ENCODE measurements around the gene NOD2.

GRCh38 chr16:50745940-50746339 lies 52.5 kb downstream of the NOD2 start:
- no peak for TF ChIP-seq CTCF (IDR thresholded peaks at IDR 0.05)
- TF ChIP-seq EZH2phosphoT487 (IDR thresholded peaks at IDR 0.05) = no peak

Measured in neural progenitor cell (in vitro differentiated cells).